Adrenal gland (tissue), 12 donors: ENCODE results near the gene HEPN1. TPM values are rescaled to one million over a fixed set of nuclear protein-coding genes. Genes with fewer than 3 reads are reported as not detected.

Experiments used
- DNase-seq, 7 donors: peaks; one replicate each; pipeline ENCODE4 v3.0.0-alpha.2; 2019 to 2020
- H3K27ac ChIP-seq, 5 donors: fragments of 200-600 bp; sonication (generic) in 4 of 5; 1 replicate in 3 of 5; 2 replicates in 2 of 5; pipeline versions ENCODE4 v1.5.1 to v1.8.0; 2016 to 2020; ENCODE audit warnings: mild to moderate bottlenecking in 1 of 5
- H3K27me3 ChIP-seq: fragments of 200-600 bp; 2 replicates; pipeline ENCODE4 v1.8.0; 2021
- H3K36me3 ChIP-seq, 2 donors: fragments of 200-600 bp; replicated peaks in 1 of 2; 1 replicate in 1 of 2; 2 replicates in 1 of 2; pipeline versions ENCODE4 v1.5.1 to v1.8.0; 2018 to 2022
- H3K4me1 ChIP-seq, 2 donors: fragments of 200-600 bp; replicated peaks in 1 of 2; 1 replicate in 1 of 2; 2 replicates in 1 of 2; pipeline versions ENCODE4 v1.5.1 to v1.8.0; 2018 to 2021
- H3K4me3 ChIP-seq, 4 donors: fragments of 200-600 bp; sonication (generic) in 3 of 4; one replicate each; pipeline ENCODE4 v1.5.1; 2016 to 2018
- H3K9me3 ChIP-seq, 3 donors: fragments of 200-600 bp; sonication (generic) in 1 of 3; replicated peaks in 1 of 3; 1 replicate in 2 of 3; 2 replicates in 1 of 3; pipeline versions ENCODE4 v1.5.1 to v1.8.0; 2016 to 2021
- POLR2A ChIP-seq, 2 donors: fragments of 450-650 bp; IDR thresholded peaks; one replicate each; pipeline ENCODE4 v1.6.1; 2017; ENCODE audit warnings: antibody characterized with exemption in 2 of 2, mild to moderate bottlenecking in 2 of 2, moderate library complexity in 1 of 2
- WGBS, 4 donors: extraction: QIAGEN DNeasy Blood & Tissue Kit in 2 of 4; methylation state at CpG; one replicate each; pipeline versions ENCODE4 v1.1.5 to v1.1.7; 2013 to 2017; 5-methylcytosine and 5-hydroxymethylcytosine counted together
- intact Hi-C, 2 donors: fragments of 100-400 bp; cut with DNase I; formaldehyde crosslinking; loops; one replicate each; pipeline versions ENCODE4 v1.14.1 to v1.15.0; 2022 to 2023
- polyA plus RNA-seq, 3 donors: library from polyadenylated mRNA; stranded (reverse); fragments of 200-250 nt in 2 of 3; fragments of 350-450 nt in 1 of 3; fragmentation: Illumina TruSeq in 1 of 3; extraction: RNeasy Lipid Tissue Mini Kit (QIAGEN cat#74804) in 1 of 3; gene quantifications; one replicate each; pipeline ENCODE4 v1.2.3, GENCODE V29; 2013 to 2014
- total RNA-seq, 9 donors: library from RNA; depleted of rRNA in 4 of 9; stranded (reverse); fragments of >200 nt in 4 of 9; fragments of 120-200 nt in 1 of 9; fragmentation: NEBNext Ultra II Directional in 1 of 9; extraction: Animal tissue kit (Norgen Biotek cat#: 25700) in 1 of 9; gene quantifications; one replicate each; pipeline versions ENCODE4 v1.1.0 to v1.2.4, GENCODE V29; 2013 to 2023
- TF ChIP-seq, protein P1 (sequence below), 6 experiments: fragments of 450-650 bp in 4 of 6; fragments of 200-600 bp in 2 of 6; sonication (generic) in 1 of 6; IDR thresholded peaks; 1 replicate in 5 of 6; 2 replicates in 1 of 6; pipeline versions ENCODE4 v1.5.1 to v1.8.0; 2016 to 2021; ENCODE audit warnings: antibody characterized with exemption in 6 of 6, mild to moderate bottlenecking in 2 of 6, moderate library complexity in 1 of 6
- donor health status: healthy with polysubstance abuse.
- donor health status: Bipolar disorder and iron deficiency.
- donor health status: DM: yes; HTN: yes; CAD: no.
- donor health status: DM: no; HTN: no; CAD: no.
- donor health status: DM: no; HTN: no; CAD: no.
- donor health status: DM: yes; HTN: yes; CAD: no.

The HEPN1 gene
- total and polyA plus RNA-seq, 12 donors, result 0.07 to 0.28 TPM; not detected in 10

- Histone ChIP-seq H3K36me3 (no peaks in the 10 kb centered on the region), H3K27ac (no peak overlapping the region), H3K27me3 (peaks cover 18% of the 10 kb centered on the region), H3K4me3 (no peak overlapping the region), H3K9me3 (no peaks in the 10 kb centered on the region), H3K4me1 (peaks cover 4 to 14% of the 10 kb centered on the region in 2 donors)
- TF ChIP-seq, protein P1, sequence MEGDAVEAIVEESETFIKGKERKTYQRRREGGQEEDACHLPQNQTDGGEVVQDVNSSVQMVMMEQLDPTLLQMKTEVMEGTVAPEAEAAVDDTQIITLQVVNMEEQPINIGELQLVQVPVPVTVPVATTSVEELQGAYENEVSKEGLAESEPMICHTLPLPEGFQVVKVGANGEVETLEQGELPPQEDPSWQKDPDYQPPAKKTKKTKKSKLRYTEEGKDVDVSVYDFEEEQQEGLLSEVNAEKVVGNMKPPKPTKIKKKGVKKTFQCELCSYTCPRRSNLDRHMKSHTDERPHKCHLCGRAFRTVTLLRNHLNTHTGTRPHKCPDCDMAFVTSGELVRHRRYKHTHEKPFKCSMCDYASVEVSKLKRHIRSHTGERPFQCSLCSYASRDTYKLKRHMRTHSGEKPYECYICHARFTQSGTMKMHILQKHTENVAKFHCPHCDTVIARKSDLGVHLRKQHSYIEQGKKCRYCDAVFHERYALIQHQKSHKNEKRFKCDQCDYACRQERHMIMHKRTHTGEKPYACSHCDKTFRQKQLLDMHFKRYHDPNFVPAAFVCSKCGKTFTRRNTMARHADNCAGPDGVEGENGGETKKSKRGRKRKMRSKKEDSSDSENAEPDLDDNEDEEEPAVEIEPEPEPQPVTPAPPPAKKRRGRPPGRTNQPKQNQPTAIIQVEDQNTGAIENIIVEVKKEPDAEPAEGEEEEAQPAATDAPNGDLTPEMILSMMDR (IDR thresholded peaks at IDR 0.05), result no peak
- TF ChIP-seq POLR2A (IDR thresholded peaks at IDR 0.05), result no peak
- DNase-seq, result peak in 1 of 7 donors; percentile 40
- WGBS, 4 donors, result 46 to 62% (median 51%) methylated on average over 3 of the region's 3 CpGs
- intact Hi-C loops, result no loop called here
Measured at GRCh38 chr11:124875401-124875800, 43.6 kb upstream of the HEPN1 start.

DNA sequence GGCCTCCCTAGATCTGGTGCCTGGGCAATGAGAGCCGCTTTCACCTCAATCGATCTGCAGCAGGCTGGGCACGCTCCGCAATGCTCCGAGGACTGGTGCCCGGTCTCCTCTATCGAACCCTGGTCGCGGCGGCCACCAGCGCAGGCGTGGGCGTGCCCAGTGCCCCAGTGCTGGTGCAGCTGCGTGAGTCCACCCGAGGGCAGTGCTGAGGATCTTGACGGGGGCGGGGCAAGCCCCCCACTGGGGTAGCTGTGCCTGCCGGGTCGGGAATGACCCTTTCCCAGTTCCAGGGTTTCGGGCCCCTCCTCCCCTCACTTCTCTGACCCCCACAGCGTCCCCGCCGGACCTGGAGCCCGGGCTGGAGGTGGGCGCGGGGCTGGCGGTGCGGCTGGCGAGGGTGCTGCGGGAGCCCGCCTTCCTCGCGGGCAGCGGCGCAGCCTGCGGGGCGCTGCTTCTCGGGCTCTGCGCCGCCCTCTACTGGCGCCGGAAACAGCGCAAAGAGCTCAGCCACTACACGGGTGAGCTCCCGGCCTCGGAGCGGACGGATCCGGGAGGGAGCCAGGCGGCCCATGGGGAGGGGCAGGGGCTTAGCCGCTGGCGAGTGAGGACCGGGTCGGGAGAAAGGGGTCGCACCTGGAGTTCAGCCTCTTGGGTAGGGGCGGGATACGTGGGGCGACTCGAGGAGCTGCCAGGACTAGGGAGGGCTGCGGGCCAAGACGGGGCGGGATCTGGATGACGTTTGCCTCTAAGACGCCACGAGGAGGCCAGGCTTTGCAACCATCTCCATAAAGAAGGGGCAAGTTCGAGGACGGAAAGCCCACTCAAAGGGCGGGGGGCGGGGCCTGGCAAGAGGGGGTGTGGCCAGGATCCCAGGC, 42.9 kb upstream of the HEPN1 start:
- peak overlapping the region; percentile 70 to 94 (median 85) for H3K27ac ChIP-seq
- intact Hi-C loops, result no loop called here
- DNase-seq, result peak; percentile 82 to 92 (median 87)
- WGBS, 4 donors, result 0 to 3% (median 1%) methylated on average over 7 to 69 of the region's 69 CpGs
- H3K4me1 ChIP-seq, result peaks cover 4 to 14% of the 10 kb centered on the region in 2 donors
- H3K36me3 ChIP-seq, result no peaks in the 10 kb centered on the region
- H3K9me3 ChIP-seq, result no peaks in the 10 kb centered on the region
- H3K4me3 ChIP-seq, result peak overlapping the region; percentile 16 to 63 (median 44)
- peak in 1 of 2 donors; percentile 49 for TF ChIP-seq POLR2A (IDR thresholded peaks at IDR 0.05)
- TF ChIP-seq, protein P1 (IDR thresholded peaks at IDR 0.05), result peak; percentile 45 to 80 (median 68)
- H3K27me3 ChIP-seq, result peaks cover 16% of the 10 kb centered on the region

DNA sequence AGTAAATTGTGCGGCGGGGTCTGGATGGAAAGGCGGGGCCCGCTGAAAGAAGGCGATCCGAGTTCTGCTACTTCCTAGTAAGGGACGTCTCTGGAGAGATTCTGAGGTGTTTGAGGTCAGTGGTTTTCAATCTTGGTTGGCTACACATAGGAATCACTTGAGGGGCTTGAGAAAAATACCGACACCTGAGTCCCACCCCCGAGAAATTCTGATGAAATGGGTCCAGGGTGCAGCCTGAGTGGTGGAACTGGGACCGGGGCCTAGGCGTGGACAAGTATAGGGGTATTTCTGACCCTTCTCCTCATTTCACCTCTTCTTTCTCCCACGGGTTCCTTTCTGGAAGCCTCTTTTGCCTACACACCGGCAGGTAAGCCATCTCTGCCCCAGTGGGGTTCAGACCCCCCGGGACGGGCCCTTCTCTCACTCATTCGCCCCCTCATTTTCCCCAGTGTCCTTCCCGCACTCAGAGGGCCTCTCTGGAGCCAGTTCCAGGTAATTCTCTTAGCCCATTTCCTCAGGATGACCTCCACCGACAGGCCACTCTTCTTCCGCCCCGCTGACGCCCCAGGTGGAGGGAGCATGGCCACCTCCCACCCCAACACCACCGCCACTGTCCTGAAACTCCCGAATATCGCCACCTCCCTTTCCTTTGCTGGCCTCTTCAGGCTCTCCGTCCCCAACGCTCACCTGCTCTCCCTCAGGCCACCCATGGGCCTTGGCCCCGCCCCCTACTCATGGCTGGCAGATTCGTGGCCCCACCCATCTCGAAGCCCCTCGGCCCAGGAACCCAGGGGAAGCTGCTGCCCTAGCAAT, 42.0 kb upstream of the HEPN1 start:
- H3K9me3 ChIP-seq, result no peaks in the 10 kb centered on the region
- no peaks in the 10 kb centered on the region for H3K36me3 ChIP-seq
- H3K27ac ChIP-seq, result peak overlapping the region in 3 of 5 donors; percentile 70 to 94 (median 89)
- TF ChIP-seq POLR2A (IDR thresholded peaks at IDR 0.05), result no peak
- TF ChIP-seq, protein P1 (IDR thresholded peaks at IDR 0.05), result no peak
- DNase-seq, result no peak
- peaks cover 4 to 14% of the 10 kb centered on the region in 2 donors for H3K4me1 ChIP-seq
- peaks cover 13% of the 10 kb centered on the region for H3K27me3 ChIP-seq
- H3K4me3 ChIP-seq, result peak overlapping the region in 3 of 4 donors; percentile 16 to 63 (median 40)
- intact Hi-C loops, result no loop called here
- 31 to 51% (median 41%) methylated on average over 29 to 30 of the region's 30 CpGs for WGBS, 4 donors

- DNase-seq, result no peak
- peaks cover 6 to 14% of the 10 kb centered on the region in 2 donors for H3K4me1 ChIP-seq
- peaks cover 10% of the 10 kb centered on the region for H3K27me3 ChIP-seq
- WGBS, 4 donors, result 65 to 83% (median 67%) methylated on average over 10 of the region's 10 CpGs
- H3K4me3 ChIP-seq, result peak overlapping the region in 1 of 4 donors; percentile 63
- no peaks in the 10 kb centered on the region for H3K36me3 ChIP-seq
- intact Hi-C loops, result no loop called here
- H3K9me3 ChIP-seq, result no peaks in the 10 kb centered on the region
- no peak for TF ChIP-seq POLR2A (IDR thresholded peaks at IDR 0.05)
- peak overlapping the region in 1 of 5 donors; percentile 94 for H3K27ac ChIP-seq
Measured at GRCh38 chr11:124877631-124877909, 41.5 kb upstream of the HEPN1 start.
